Natural killer cell treated with Interleukin-12 subunit alpha and Interleukin-12 subunit beta and Interleukin-15 and Interleukin-18, amount 100 ng/mL, for 72 hours (primary cell): Measurements from ENCODE around the gene LRRC23. TPM values are rescaled to one million over a fixed set of nuclear protein-coding genes. Genes with fewer than 3 reads are reported as not detected.
"Not testable (repeated sequence)": the region's sequence is repeated elsewhere in the genome, so short reads cannot be mapped to it uniquely, and the experiment has no call there.

Experiments used
- ATAC-seq, 2 donors: fragments of 150-1000 bp; cut with Tn5 transposase in 1 of 2; sonication (Bioruptor Pico), chemical (Tn5 transposase) in 1 of 2; 2 replicates each; pipeline ENCODE4 v1.10.0; 2021
- DNase-seq: peaks from one replicate; pipeline ENCODE4 v3.0.0; 2022; ENCODE audit warnings: low spot score
- H3K27ac Mint-ChIP-seq, 2 donors: 1 replicate in 1 of 2; 2 replicates in 1 of 2; pipeline ENCODE4 v1.8.0; 2022; ENCODE audit warnings: mixed read lengths in 2 of 2, mild to moderate bottlenecking in 1 of 2, moderate library complexity in 1 of 2
- H3K27me3 Mint-ChIP-seq, 2 donors: 1 replicate in 1 of 2; 2 replicates in 1 of 2; pipeline ENCODE4 v1.8.0; 2022; ENCODE audit warnings: mixed read lengths in 2 of 2
- H3K36me3 Mint-ChIP-seq: one replicate; pipeline ENCODE4 v1.8.0; 2022; ENCODE audit warnings: mixed read lengths
- H3K4me1 Mint-ChIP-seq, 2 donors: 1 replicate in 1 of 2; 2 replicates in 1 of 2; pipeline ENCODE4 v1.8.0; 2022; ENCODE audit warnings: low read depth in 2 of 2, mixed read lengths in 2 of 2, mild to moderate bottlenecking in 1 of 2
- H3K4me3 Mint-ChIP-seq: one replicate; pipeline ENCODE4 v1.8.0; 2022; ENCODE audit warnings: mixed read lengths
- H3K9me3 Mint-ChIP-seq: 2 replicates; pipeline ENCODE4 v1.8.0; 2022; ENCODE audit warnings: mixed read lengths
- total RNA-seq, 2 donors: library from RNA; stranded (reverse); gene quantifications; one replicate each; pipeline ENCODE4 v1.2.3, GENCODE V29; 2022

The LRRC23 gene, protein sequence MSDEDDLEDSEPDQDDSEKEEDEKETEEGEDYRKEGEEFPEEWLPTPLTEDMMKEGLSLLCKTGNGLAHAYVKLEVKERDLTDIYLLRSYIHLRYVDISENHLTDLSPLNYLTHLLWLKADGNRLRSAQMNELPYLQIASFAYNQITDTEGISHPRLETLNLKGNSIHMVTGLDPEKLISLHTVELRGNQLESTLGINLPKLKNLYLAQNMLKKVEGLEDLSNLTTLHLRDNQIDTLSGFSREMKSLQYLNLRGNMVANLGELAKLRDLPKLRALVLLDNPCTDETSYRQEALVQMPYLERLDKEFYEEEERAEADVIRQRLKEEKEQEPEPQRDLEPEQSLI
- 1 to 10 TPM; 3.2 to 7.1 TPM for total RNA-seq

DNA sequence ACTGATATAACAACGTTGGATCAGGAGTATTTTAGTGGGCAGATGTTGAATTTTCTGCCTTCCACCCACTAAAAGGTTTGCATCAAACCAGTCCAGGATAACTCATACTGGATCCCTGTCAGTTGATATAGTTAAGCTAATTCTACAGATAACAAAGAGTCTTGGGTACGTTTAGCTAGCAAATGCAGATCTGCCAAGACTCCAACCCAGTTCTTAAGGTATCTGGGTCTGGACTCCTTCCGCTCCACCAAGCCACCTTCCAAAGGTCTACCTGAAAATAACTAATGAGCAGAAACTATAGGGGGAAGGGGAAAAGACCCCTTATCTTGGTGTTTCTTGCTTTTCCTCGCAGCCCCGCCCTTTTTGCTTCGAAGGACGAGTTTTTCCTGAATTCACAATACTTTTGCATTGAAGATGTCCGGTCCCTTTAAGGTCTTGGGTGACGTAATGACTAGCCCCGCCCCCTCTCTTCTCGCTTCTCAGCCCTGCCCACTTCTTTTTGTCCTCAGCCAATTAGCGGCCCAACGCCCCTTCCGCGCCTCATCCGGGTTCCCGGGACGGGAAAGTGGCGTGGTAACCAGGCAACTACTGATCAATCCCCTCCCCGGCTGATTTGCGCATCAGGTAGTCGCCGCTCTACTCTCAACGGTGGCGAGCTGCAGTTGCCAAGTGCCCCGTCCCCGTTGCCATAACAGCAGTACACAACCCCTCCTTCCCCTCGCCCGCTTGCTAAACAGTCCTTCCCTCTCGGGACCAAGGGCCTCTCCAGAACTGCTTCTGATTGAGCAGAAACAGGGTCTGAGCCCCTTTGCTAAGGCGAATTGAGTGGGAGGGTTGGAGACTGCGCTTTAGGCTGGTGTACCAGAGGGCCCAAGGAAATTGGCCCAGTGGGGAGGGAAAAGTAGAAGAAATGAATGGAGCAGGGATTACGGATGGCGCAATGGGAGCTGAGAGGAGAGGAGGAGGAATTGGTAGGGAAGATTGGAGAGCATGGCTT is at the start of gene LRRC23:
TSS of gene LRRC23 (plus strand) at position 543 of the 997 bp plus-strand sequence. CDS start 812 bp downstream, outside the sequence.
- Mint-ChIP-seq H3K36me3 (no peaks in the 10 kb centered on the region), H3K4me1 (no peaks in the 10 kb centered on the region), H3K9me3 (no peaks in the 10 kb centered on the region), H3K27ac (no peak within 1 kb of the TSS), H3K27me3 (no peaks in the 10 kb centered on the region), H3K4me3 (no peak within 1 kb of the TSS)
- ATAC-seq (peak; percentile 99), DNase-seq (peak; percentile 97)

DNA sequence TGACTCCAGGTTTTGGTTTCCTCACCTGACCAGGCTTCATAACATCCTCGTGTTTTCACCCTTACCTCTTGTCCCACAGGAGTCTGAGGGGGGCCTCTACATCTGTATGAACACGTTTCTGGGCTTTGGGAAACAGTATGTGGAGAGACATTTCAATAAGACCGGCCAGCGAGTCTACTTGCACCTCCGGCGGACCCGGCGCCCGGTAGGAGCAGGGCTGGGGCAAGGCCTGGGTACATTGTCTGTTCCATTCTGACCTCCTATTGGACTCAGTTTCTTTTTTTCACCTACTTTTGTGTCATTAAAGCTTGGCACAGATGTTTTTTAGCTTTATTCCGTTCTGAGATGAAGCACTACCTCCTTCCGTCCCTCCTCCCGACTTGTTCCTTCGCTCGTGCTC is 49.3 kb upstream of the LRRC23 start:
- Mint-ChIP-seq H3K4me1 (peaks cover 22 to 31% of the 10 kb centered on the region in 2 donors), H3K36me3 (peaks cover 10% of the 10 kb centered on the region), H3K27ac (peak overlapping the region in 1 of 2 donors; percentile 49), H3K4me3 (no peak overlapping the region), H3K27me3 (no peaks in the 10 kb centered on the region), H3K9me3 (no peaks in the 10 kb centered on the region)
- ATAC-seq, result no peak
- DNase-seq, result no peak

DNA sequence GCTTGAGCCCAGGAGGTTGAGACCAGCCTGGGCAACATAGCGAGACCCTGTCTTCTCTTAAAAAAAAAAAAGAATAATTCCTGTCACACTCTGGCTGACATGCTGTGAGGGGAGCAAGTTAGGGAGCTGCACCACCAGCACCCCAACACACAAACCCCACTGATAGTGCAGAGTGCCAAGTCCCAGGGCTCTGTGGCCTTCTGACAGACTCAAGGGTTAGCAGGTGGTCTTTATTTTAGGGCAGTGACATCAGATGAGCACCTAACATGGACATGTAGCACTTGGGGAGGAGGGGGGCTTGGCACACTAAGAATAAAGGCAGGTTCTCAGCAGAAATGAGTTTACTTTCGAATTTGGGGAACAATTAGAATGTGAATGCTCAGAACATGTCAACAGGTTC is 45.8 kb upstream of the LRRC23 start:
- H3K36me3 Mint-ChIP-seq, result peaks cover 15% of the 10 kb centered on the region
- no peak overlapping the region for H3K27ac Mint-ChIP-seq
- no peak overlapping the region for H3K4me3 Mint-ChIP-seq
- H3K27me3 Mint-ChIP-seq, result no peaks in the 10 kb centered on the region
- peaks cover 5 to 9% of the 10 kb centered on the region in 2 donors for H3K4me1 Mint-ChIP-seq
- DNase-seq (no peak), ATAC-seq (no peak)
- H3K9me3 Mint-ChIP-seq, result no peaks in the 10 kb centered on the region

DNA sequence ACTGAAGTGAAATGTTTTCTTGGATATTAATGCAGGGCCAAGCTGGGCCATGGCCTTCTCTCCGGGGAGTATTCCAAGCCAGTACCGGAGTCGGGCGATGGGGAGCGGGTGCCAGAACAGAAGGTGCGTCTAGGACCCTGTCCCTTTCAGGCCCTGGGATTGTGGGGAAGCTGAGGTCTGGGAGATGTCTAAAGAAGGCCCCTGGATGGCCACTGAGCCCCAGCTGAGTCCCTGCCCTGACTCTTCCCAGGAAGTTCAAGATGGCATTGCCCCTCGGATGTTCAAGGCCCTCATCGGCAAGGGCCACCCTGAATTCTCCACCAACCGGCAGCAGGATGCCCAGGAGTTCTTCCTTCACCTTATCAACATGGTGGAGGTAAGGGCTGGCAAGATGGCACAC is 44.5 kb upstream of the LRRC23 start:
- H3K4me3 Mint-ChIP-seq, result no peak overlapping the region
- H3K4me1 Mint-ChIP-seq, result peaks cover 0 to 4% of the 10 kb centered on the region in 2 donors
- peaks cover 15% of the 10 kb centered on the region for H3K36me3 Mint-ChIP-seq
- ATAC-seq (no peak), DNase-seq (no peak)
- H3K9me3 Mint-ChIP-seq, result no peaks in the 10 kb centered on the region
- no peak overlapping the region for H3K27ac Mint-ChIP-seq
- no peaks in the 10 kb centered on the region for H3K27me3 Mint-ChIP-seq

DNA sequence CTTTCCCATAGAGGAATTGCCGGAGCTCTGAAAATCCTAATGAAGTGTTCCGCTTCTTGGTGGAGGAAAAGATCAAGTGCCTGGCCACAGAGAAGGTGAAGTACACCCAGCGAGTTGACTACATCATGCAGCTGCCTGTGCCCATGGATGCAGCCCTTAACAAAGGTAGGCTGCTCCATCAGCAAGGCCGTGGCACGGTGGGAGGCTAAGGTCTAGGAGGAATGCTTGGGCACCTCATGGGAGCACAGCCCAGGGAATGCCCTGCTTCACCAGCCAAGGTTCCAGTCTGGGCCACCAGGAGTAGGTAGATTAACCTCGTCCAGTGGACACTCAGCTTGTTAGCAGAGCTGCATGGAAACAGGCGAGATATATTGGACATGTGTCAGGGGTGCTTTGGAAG is 43.7 kb upstream of the LRRC23 start:
- no peak overlapping the region for H3K27ac Mint-ChIP-seq
- H3K27me3 Mint-ChIP-seq, result no peaks in the 10 kb centered on the region
- no peaks in the 10 kb centered on the region for H3K4me1 Mint-ChIP-seq
- H3K4me3 Mint-ChIP-seq, result no peak overlapping the region
- DNase-seq, result no peak
- ATAC-seq, result no peak
- H3K9me3 Mint-ChIP-seq, result no peaks in the 10 kb centered on the region
- H3K36me3 Mint-ChIP-seq, result peaks cover 15% of the 10 kb centered on the region

DNA sequence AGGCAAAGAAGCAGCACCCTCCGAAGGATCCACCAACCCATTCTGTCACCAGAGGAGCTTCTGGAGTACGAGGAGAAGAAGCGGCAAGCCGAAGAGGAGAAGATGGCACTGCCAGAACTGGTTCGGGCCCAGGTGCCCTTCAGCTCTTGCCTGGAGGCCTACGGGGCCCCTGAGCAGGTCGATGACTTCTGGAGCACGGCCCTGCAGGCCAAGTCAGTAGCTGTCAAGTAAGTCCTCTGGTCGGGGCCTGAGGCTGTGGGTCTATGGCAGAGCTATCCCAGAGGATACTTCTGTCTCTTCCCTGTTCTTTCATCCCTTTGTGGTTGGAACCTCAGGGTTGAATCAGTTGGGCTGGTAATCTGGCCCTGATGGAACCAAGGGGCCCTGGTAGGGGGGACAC is 43.2 kb upstream of the LRRC23 start:
- ATAC-seq (no peak), DNase-seq (peak; percentile 56)
- no peak overlapping the region for H3K4me3 Mint-ChIP-seq
- H3K4me1 Mint-ChIP-seq, result peaks cover 0 to under 1% of the 10 kb centered on the region in 2 donors
- H3K27me3 Mint-ChIP-seq, result no peaks in the 10 kb centered on the region
- H3K27ac Mint-ChIP-seq, result no peak overlapping the region
- no peaks in the 10 kb centered on the region for H3K9me3 Mint-ChIP-seq
- H3K36me3 Mint-ChIP-seq, result peaks cover 15% of the 10 kb centered on the region

DNA sequence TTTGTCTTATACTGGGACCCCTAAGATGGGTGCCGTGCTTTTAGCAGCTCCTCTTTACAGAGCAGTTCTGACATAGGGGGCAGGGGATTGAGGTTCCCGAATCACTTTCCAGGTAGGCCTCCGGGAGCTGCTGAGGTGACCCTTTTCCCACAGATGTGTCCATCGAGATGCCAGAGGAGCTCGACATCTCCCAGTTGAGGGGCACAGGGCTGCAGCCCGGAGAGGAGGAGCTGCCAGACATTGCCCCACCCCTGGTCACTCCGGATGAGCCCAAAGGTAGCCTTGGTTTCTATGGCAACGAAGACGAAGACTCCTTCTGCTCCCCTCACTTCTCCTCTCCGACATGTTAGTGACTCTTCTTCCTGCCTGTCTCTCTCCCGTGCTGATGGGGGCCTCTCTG is 41.6 kb upstream of the LRRC23 start:
- H3K4me1 Mint-ChIP-seq, result peaks cover under 1 to 3% of the 10 kb centered on the region in 2 donors
- no peak for ATAC-seq
- H3K4me3 Mint-ChIP-seq, result no peak overlapping the region
- H3K27me3 Mint-ChIP-seq, result no peaks in the 10 kb centered on the region
- peaks cover 5% of the 10 kb centered on the region for H3K36me3 Mint-ChIP-seq
- no peaks in the 10 kb centered on the region for H3K9me3 Mint-ChIP-seq
- H3K27ac Mint-ChIP-seq, result no peak overlapping the region
- DNase-seq, result peak; percentile 40

DNA sequence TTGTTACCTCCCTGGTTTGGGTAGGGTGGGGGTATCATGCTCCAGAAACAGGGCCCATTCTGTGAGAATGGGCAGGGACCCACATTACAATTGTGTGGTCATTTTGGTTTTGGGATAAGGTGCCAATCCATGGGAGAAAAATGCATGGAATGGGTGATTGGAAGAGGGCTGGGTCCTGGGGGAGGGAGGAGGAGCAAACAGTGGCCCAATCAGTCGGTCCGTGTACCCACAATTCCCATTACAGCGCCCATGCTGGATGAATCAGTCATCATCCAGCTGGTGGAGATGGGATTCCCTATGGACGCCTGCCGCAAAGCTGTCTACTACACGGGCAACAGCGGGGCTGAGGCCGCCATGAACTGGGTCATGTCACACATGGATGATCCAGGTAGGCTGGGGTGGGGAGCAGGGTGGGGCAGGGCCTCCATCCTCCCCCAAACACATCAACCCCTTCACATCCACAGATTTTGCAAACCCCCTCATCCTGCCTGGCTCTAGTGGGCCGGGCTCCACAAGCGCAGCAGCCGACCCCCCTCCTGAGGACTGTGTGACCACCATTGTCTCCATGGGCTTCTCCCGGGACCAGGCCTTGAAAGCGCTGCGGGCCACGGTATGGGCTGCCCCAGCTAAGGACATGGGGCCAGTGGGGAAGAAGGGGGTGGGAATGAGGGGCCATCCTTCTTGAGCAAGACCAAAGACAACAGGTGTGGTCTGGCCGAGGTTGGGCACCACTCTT is 40.9 kb upstream of the LRRC23 start:
- Mint-ChIP-seq H3K27ac (no peak overlapping the region), H3K36me3 (peaks cover 11% of the 10 kb centered on the region), H3K9me3 (no peaks in the 10 kb centered on the region)

DNA sequence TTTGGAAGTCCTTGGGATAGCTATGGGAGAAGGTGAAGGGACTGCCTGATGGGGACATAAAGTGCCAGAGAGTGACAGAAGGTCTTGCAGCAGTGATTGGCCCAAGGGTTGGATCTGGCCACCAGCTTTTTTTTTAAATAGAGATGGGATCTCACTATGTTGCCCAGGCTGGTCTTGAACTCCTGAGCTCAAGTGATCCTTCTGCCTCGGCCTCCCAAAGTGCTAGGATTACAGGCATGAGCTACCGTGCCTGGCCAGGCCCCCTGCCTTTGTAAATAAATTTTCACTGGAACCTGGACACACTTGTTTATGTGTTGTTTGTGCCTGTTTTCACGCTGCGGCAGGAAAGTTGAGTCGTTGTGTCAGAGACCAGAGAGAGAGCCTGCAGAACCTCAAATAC is 39.3 kb upstream of the LRRC23 start:
- DNase-seq, H3K27ac Mint-ChIP-seq, H3K9me3 Mint-ChIP-seq, ATAC-seq, H3K27me3 Mint-ChIP-seq: not testable (repeated sequence)
- Mint-ChIP-seq H3K4me1 (peaks cover 24 to 25% of the 10 kb centered on the region in 2 donors), H3K36me3 (peaks cover 16% of the 10 kb centered on the region), H3K4me3 (peak overlapping the region; percentile 8)

More for the DNA sequence above, 40.9 kb upstream of the LRRC23 start:
- H3K4me3 Mint-ChIP-seq, result no peak overlapping the region
- DNase-seq, result peak; percentile 55
- peaks cover 8 to 10% of the 10 kb centered on the region in 2 donors for H3K4me1 Mint-ChIP-seq
- ATAC-seq, result no peak
- no peaks in the 10 kb centered on the region for H3K27me3 Mint-ChIP-seq

DNA sequence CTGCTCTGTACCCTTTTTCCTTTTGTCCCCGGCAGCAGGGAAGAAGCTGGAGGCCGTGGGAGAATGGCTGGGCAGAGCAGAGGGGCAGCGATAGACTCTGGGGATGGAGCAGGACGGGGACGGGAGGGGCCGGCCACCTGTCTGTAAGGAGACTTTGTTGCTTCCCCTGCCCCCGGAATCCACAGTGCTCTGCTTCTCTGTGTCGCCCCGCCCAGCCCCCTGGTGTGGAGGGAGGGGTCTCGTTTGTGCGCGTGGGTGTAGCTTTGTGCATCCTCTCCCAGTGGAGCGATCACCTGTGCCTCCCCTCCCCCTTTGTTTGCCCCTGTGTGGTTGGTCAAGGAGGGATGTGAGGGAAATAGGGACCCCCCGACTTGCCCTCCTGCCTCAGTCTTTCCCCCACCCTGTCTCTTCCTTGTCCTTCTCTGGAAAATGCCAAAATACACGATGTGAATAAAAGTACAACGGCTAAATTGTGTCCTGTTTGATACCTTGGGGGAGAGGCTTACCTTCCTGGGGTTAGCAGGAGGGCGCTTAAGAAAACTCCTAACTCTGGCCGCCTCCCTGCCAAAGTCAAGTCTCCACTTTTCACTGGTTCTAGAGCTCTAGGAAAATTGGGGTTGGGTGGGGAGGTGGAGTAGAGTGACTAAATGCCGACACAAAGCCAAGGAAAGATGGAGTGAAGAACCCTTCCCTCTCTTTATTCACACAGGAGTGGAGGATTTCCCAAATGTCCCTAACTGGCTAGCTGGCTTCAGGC is 38.3 kb upstream of the LRRC23 start:
- Mint-ChIP-seq H3K9me3 (no peaks in the 10 kb centered on the region), H3K27ac (peak overlapping the region; percentile 84 to 95), H3K4me1 (peaks cover 33% of the 10 kb centered on the region in 2 donors), H3K27me3 (no peaks in the 10 kb centered on the region), H3K4me3 (peak overlapping the region; percentile 94), H3K36me3 (peaks cover 15% of the 10 kb centered on the region)
- DNase-seq, result peak; percentile 60
- ATAC-seq, result no peak

DNA sequence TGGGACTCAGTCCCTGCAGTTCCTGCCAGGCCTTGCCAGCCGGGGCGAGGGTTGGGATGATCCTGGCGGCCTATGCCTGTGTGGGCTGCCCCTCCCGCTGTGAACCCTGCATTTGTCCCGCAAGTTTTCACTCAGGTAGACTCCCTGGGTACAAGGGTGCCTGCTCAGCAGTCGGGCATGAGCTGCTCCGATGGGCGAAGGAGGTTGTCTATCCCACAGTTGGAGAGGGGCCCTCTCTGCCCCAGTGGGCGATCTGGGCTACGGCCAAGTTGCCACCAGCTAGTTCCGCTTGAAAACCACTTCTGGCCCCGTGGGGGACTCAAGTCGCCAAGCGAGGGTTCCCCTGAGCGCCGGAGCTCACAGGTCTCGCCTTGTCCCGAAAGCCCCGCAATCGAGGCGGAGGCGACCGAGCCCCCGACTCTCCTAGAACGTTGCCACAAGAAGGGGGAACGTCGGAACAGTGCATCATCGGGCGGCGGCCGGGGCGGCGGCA is 37.7 kb upstream of the LRRC23 start:
- no peak for DNase-seq
- peak in 1 of 2 donors; percentile 2 for ATAC-seq
- peaks cover 38% of the 10 kb centered on the region in 2 donors for H3K4me1 Mint-ChIP-seq
- no peaks in the 10 kb centered on the region for H3K9me3 Mint-ChIP-seq
- no peaks in the 10 kb centered on the region for H3K27me3 Mint-ChIP-seq
- peak overlapping the region; percentile 84 to 95 for H3K27ac Mint-ChIP-seq
- H3K36me3 Mint-ChIP-seq, result peaks cover 15% of the 10 kb centered on the region
- peak overlapping the region; percentile 94 for H3K4me3 Mint-ChIP-seq

DNA sequence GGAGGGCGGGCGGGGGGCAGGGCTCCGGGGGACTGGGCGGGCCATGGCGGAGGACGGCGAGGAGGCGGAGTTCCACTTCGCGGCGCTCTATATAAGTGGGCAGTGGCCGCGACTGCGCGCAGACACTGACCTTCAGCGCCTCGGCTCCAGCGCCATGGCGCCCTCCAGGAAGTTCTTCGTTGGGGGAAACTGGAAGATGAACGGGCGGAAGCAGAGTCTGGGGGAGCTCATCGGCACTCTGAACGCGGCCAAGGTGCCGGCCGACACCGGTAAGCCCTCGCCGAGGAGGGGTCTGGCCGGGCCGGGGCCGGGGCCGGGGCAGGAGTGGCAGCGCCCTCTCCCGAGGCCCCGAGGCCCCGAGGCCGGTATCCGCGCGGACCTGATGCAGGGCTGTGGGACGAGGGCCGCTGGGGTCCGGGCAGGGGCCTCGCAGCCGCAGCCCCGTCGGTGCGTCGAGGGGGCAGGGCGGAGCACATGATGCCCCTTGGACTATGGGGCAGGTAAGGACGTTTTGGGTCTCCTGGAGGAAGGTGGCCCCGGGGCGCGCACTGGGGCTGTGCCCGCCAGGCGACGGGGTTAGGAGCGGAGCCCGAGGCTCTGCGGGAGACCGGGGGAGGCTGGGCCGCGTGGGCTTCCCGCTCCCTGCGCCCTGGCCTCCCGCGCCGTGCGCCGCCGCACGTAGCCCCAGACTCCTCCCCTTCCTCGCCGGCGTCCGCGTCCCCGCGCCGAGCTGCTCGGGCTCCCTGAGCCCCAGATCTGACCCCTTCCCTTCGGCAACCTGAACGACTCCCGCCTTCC is 37.0 kb upstream of the LRRC23 start, which contains the start of gene TPI1:
TSS of gene TPI1 (plus strand) at position 119 of the 798 bp plus-strand sequence. CDS start at position 155, 36 bp downstream.
- Mint-ChIP-seq H3K4me1 (peaks cover 44 to 45% of the 10 kb centered on the region in 2 donors), H3K9me3 (no peaks in the 10 kb centered on the region), H3K27me3 (no peaks in the 10 kb centered on the region), H3K36me3 (peaks cover 15% of the 10 kb centered on the region), H3K27ac (peak within 1 kb of the TSS; percentile 84 to 95), H3K4me3 (peak within 1 kb of the TSS; percentile 94)
- DNase-seq, result peak; percentile 89
- ATAC-seq, result peak; percentile 88 to 92
